ENCODE results near the gene GFRA3.

GFRA3 gene

DNA sequence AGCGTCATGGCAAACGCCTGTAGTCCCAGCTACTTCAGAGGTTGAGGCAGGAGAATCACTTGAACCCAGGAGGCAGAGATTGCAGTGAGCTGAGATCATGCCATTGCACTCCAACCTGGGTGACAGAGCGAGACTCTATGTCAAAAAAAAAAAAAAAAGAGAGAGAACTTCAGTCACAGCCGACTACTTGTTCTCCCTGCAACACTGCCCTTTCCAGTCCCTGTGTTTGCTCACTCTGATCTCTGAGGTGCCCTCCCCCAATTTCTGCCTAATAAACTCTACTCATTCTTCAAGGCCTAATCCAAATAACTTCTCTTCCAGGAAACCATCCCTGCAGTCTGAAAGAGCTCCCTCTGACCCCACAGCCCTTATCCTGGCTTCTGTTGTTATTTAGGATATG lies 28.1 kb downstream of the GFRA3 start:
- no peak for DNase-seq (ENCODE audit: low read depth)

DNA sequence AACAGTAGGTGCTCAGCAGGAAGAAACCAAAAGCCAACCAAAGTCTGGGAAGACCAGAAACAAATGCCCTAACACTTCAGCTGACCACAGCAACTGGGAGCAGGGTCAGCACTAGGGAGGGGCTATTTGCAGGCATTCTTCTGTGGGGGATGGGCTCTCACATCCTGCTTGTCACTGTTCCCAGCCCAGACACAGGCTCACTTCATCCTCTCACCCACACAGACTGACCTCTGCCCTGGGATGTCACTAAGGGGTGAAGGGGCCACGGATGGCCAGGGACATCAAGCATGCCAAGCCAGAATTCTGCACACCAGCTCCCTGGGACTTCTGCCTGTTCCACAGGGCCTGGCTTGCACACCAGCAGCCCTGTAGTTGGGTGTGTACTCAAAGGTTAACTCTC lies 28.7 kb downstream of the GFRA3 start:
- no peak for DNase-seq (ENCODE audit: low read depth)

DNA sequence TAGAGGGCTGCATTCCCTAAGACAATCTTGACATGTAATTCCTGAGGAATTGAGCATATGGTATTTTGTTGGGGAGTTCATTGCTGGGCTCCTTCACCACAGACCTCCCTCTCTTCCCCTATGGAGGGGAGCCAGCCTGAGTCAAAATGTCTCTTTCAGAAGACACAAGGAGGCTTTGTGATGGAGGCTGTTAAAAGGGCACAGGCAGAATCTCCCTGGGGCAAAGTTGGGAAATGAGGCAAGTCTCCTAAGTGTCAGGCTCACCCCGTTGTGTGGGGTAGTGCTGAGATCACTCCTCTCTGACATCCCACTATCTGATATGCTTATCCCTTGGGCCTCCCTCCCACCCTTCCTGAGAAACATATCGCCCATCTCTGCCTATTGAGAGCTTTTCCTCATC lies 30.6 kb downstream of the GFRA3 start:
- no peak for DNase-seq (ENCODE audit: low read depth)

DNA sequence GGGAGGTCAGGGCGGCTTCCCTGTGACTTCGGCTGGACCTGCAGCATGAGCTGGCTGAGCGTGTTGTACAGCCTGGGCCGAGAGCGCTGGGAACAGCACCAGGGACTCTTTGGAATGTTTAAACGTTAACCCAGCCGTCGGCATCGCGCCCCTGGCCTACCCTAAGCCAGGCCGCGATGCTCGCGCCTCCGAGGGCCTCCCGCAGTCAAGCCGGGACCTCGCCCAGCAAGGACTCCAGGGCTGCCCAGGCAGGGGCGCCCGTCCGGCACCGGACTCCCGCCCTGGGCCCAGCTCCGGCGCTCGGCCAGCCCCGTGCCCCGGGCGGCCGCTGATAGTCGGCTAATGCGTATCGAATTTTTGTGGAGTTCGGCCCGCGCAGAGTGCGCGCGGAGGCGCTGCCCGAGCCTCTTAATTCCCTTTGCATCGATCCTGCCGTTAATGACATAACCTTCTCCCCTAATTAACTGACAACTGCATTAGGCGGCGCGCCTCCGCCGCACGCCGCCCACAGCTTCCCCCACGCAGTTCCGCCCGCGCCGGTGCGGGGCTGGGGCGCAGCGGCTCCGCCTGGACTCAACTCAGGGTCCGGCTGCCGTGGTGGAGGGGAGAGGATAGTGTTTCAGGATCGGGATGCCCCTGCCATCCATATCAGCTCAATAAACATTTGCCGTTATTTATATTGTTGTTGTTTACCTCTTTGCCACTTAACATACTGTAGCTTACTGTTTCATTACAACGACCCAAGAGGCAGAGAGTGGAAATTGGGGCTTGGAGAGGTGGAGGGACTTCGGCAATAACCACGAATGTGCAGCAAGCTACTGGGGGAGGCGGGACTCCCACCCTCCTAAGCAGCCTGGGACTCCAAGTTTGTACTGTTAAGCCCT lies 32.5 kb downstream of the GFRA3 start:
- no peak for DNase-seq (ENCODE audit: low read depth)

DNA sequence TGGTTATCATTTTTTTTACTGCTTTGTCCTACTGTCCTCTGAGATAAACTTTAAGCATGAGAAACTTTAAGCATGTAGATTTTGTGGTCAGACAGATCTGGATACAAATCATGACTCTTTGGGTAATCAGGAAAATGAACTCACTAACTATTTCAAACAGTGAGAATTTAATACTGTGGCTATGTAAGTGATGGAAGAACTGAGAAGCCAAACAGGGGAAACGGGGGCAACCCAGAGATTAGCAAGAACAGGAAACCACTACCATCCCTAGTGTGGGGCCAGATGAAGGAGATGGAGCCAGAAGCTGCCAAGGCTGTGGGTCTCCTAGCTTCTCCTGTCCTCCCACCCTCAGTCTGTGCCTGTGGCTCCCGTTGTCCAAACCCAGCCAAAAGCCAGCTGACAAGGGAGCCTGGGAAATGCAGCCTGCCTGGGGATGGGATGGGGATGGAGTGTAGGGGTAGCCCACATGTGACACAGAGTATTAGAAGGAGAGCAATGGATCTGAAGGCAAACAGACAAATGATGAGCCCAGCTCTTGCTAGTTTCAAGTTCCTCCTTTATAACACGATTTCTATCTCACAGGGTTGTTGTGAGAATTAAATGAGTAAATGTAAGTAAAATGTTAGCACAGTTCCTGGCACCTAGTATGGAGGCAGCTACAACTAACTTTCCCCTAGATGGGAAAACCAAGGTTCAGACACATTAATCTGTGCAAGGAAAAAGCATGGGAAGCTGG lies 33.6 kb downstream of the GFRA3 start:
- DNase-seq (ENCODE audit: low read depth), result no peak

DNA sequence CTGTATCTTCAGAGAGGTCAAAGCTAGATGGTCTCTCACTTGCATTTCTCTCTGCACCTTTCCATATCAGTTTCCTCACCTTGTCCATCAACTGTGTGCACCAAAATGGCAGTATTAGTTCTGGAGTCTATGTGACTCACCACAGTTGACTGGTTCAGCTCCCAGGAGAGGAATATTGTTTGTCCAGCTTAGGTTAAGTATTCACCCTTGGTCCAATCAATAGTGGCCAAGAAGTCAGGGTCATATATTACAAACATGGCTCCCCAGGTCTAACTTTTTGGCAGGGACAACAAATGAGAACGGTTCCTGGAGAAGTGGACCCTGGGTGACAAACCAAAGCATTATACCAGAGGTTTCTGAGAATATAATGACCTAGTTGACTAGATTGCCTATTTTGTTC lies 36.4 kb downstream of the GFRA3 start:
- DNase-seq (ENCODE audit: low read depth), result no peak

DNA sequence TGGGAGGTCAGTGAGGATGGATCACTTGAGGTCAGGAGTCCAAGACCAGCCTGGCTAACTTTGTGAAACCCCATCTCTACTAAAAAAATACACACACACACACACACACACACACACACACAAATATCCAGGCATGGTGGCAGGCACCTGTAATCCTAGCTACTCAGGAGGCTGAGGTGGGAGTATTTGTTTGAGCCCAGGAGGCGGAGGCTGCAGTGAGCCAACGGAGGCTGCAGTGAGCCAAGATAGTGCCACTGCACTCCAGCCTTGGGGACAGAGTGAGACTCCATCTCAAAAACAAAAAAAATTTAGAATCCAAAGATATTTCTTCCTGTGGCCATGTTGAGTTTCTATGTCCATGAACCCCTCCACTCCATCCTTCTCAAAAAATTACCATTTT lies 39.8 kb downstream of the GFRA3 start:
- DNase-seq (ENCODE audit: low read depth), result no peak

DNA sequence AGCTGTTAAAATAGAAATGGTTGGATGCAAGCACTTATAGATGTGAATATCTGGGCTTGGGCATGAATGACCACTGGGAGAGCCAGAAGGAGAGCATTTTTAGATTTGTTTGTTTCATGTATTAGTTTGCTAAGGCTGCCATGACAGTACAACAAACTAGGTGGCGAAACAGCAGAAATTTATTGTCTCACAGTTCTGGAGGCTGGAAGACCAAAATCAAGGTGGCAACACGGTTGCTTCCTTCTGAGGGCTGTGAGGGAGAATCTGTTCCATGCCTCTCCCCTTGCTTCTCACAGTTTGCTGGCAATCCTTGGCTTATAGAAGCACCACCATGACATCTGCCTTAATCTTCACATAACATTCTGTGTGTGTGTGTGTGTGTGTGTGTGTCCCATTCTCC lies 41.1 kb downstream of the GFRA3 start:
- DNase-seq (ENCODE audit: low read depth), result no peak

DNA sequence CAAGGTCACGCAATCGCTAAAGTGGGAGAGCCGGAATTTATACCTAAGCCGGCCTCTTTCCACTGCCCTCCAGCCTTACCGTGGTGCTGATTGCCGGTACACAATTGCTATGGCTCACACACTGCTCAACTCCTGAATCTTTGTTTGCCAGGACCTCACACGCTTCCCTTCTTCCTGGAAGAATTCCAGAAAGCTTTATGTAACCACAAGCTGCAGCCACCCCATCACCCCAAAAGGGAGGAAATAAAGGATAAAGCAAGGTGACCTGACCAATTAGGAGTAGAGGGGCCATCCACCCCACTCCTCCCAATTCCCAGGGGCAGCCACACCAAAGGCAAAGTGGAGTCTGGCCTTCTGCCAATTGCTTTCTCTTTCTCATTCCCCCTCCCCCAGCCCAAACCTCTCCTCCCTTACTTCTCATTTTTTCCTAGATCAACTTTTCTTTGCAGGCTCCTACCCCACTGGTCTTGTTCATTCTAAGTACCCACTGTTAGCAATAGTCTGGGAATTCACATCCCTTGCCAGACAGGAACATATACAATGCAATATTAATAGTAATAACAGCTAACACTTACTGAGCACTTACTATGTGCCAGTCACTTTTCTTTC lies 43.3 kb downstream of the GFRA3 start:
- no peak for DNase-seq (ENCODE audit: low read depth)

DNA sequence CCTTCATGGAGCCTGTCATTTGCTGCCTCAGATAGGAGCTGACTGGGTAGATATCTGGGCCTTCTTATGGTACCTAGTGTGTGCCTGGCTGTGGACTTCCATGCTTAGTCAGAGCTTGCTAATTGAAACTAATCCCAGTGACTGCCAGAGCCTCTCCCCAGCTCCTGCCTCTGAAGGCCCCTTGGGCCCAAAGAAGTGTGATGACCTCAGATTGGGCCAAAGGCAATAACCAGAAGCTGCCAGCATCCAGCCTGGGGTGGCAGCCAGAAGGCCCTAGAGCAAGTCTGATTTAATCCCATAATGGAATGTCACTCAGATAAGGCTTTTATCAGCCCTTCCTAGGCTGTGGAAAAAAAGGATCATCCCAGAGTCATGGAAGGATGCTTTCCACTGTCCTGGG lies 44.2 kb downstream of the GFRA3 start:
- no peak for DNase-seq (ENCODE audit: low read depth)

DNA sequence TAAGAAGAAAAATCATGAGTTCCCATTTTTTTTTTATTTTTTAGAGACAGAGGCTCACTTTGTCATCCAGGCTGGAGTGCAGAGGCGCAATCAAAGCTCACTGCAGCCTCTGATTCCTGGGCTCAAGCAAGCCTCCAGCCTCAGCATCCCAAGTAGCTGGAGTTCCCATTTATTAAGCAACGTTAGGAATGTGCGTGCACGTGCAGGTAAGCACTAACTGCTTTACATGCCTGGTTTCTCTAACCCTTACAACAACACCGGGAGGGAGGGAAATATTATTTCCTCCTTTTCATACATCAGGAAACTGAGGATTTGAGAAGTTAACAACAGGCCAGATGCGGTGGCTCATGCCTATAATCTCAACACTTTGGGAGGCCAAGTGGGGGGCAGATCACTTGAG lies 45.0 kb downstream of the GFRA3 start:
- DNase-seq (ENCODE audit: low read depth), result no peak

DNA sequence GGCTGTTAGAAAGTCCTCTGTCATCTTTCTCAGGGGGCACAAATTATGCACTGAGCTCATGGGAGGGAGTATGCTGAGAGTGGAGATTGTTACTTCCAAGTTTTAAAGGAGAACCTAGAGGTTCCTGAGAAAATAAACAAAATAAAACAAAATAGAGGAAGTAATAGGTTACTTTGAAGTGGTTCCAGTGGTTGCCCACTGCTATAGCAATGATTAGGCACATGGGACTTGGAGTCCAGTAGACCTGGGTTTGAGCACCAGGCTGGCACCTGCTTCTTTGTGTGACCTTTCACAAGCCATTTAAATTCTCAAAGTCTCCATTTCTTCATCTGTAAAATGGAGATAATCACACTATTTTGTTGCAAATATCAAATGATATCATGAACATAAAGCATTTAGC lies 47.5 kb downstream of the GFRA3 start:
- no peak for DNase-seq (ENCODE audit: low read depth)

DNA sequence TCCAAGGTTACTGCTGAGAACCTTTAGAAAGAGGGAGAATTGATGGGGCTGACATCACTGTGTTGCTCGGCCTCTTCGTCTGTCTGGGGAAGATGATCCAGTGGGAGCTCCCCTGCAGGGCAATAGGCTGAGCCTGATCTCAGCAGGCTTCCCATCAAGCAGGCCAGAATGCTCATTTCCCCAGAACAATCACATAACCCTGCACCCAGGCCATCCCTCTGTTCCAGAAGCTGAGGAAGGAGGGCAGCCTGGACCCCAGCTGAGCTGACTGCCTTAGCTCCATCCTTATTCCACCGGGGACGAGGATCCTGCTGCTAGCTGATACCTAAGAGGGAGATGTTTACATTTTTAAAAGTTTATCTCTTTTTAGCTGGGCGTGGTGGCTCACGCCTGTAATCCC lies 49.7 kb downstream of the GFRA3 start:
- no peak for DNase-seq (ENCODE audit: low read depth)

DNA sequence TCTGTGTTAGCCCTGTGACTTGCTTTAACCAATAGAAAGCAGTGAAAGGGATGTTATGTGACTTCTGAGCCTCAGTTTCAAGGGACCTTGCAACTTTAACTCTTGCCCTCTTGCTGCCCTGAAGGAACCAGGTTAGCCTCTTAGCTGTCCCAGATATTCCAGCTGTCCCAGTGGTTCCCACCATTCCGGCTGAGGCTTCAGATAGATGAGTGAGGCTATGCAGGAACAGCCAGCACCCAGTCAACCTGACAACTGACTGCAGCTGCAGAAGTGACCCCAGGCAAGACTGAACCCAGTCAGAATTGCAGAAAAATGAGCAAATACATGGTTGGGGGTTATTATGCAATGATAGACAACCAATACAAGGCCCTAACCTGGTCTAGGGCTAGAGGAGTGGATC lies 50.9 kb downstream of the GFRA3 start:
- DNase-seq (ENCODE audit: low read depth), result no peak

DNA sequence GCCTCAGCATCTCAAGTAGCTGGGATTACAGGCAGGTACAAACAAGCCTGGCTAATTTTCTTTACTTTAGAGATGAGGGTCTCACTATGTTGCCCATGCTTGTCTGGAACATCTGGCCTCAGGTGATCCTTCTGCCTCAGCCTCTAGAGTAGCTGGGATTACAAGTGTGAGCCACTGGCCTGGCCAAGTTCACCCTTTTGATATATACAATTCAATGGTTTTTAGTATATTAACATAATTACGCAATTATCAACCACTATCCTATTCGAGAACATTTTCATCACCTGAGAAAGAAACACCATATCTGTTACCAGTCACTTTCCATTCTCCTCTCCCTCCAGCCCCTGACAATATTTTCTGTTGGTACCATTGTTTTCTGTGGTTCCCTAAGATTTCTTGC lies 57.6 kb downstream of the GFRA3 start:
- no peak for DNase-seq (ENCODE audit: low read depth)

DNA sequence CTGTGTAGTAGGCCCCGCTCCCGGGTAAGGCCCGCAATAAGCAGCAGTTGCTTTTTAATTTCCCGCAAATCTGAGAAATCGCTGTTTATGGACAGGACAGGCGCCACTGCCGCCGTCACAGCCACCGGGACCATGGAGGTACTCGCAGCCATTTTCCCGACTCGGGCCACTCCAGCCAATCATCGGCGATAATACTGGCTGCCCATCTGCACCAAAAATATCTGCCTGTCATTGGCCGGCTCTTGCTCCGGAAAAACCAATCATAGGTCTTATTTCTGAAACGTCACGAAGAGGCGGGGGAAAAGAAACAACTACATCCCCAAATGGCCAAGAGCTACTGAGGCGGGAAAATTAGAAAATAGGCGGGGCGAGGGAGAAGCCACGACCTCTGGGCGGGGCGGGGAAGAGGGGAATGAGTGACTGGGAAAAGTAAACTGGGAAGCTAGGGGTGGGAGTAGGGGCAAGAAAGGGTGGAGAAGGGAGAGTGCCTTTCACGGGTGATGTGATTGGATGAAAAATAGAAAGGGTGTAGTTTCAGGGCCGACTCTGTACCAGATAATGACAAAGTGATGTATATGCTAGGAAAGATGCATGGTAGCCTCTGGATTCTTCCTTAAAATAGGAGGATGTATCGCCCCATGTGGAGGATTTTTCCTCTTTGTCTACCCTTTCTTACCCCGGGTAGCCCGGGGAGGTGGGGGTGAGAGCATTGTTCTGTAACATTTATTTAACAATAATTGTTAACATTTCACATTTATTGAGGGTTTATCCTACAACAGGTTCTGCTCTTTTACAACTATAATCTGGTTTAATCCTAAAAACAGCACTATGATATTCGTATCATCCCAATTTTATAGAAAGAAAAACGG lies 61.0 kb downstream of the GFRA3 start, which contains the start of gene CDC23:
Gene CDC23 (minus strand): TSS at position 163 of the 869 bp plus-strand sequence. CDS start 11 bp downstream, at position 152.
- peak; percentile 88 for DNase-seq (ENCODE audit: low read depth)

DNA sequence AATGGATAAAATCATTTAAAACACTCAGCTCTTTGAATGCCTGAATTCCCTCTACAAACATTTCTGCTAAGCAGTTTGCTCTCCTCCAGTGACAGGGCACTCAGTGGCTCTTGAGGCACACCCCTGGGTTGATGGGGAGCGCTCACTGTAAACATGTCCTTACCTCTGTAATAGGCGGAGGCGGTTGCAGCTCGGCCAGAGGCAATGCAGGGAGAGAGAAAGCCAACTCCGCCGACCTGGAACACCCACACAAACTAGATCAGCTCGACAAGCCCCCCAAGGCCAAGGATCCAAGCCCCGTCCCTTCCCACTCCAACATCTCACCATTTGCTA lies 61.6 kb downstream of the GFRA3 start:
- peak; percentile 3 for DNase-seq (ENCODE audit: low read depth)

DNA sequence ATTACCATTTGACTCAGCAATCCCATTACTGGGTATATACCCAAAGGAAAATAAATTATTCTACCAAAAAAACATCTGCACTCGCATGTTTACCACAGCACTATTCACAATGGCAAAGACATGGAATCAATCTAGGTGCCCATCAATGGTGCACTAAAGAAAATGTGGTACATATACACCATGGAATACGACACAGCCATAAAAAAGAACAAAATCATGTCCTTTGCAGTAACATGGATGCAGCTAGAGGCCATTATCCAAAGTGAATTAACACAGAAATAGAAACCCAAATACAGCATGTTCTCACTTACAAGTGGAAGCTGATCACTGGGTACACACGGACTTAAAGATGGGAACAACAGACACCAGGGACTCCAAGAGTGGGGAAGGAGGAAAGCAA lies 63.4 kb downstream of the GFRA3 start:
- no peak for DNase-seq (ENCODE audit: low read depth)

All from activated T-cell treated with anti-CD3 and anti-CD28 coated beads for 24 hours (primary cell).